ENCODE data around the gene ARHGEF40.
"Not testable (repeated sequence)": the region's sequence is repeated elsewhere in the genome, so short reads cannot be mapped to it uniquely, and the experiment has no call there.

ARHGEF40 gene

GRCh38 chr14:21032326-21033132 is 37.6 kb upstream of the ARHGEF40 start:
- Histone ChIP-seq H3K27me3 (ENCODE audit: control insufficient read depth, insufficient read depth, low read length) (no peaks in the 10 kb centered on the region), H3K9ac (ENCODE audit: low read length) (no peak overlapping the region), H3K27ac (ENCODE audit: low read depth, low read length) (no peak overlapping the region), H3K4me1 (ENCODE audit: control insufficient read depth, insufficient read depth, low read length) (no peaks in the 10 kb centered on the region), H3K4me3 (ENCODE audit: low read length) (no peak overlapping the region), H3K36me3 (ENCODE audit: control insufficient read depth, insufficient read depth, low read length) (no peaks in the 10 kb centered on the region)

GRCh38 chr14:21033133-21033698 is 36.9 kb upstream of the ARHGEF40 start:
- no peak overlapping the region for H3K9ac ChIP-seq (ENCODE audit: low read length)
- H3K27ac ChIP-seq (ENCODE audit: low read depth, low read length): no peak overlapping the region
- H3K4me3 ChIP-seq (ENCODE audit: low read length): no peak overlapping the region
- H3K27me3 ChIP-seq (ENCODE audit: control insufficient read depth, insufficient read depth, low read length): no peaks in the 10 kb centered on the region
- H3K4me1 ChIP-seq (ENCODE audit: control insufficient read depth, insufficient read depth, low read length): no peaks in the 10 kb centered on the region
- no peaks in the 10 kb centered on the region for H3K36me3 ChIP-seq (ENCODE audit: control insufficient read depth, insufficient read depth, low read length)

GRCh38 chr14:21034707-21035106 is 35.4 kb upstream of the ARHGEF40 start, which contains the start of gene RNASE13:
RNASE13 (minus strand) TSS chr14:21034807; CDS start chr14:21034288, 519 bp downstream.
- Histone ChIP-seq H3K4me1 (ENCODE audit: control insufficient read depth, insufficient read depth, low read length) (peaks cover 12% of the 10 kb centered on the region), H3K4me3 (ENCODE audit: low read length) (no peak within 1 kb of the TSS), H3K27ac (ENCODE audit: low read depth, low read length) (no peak within 1 kb of the TSS)

DNA sequence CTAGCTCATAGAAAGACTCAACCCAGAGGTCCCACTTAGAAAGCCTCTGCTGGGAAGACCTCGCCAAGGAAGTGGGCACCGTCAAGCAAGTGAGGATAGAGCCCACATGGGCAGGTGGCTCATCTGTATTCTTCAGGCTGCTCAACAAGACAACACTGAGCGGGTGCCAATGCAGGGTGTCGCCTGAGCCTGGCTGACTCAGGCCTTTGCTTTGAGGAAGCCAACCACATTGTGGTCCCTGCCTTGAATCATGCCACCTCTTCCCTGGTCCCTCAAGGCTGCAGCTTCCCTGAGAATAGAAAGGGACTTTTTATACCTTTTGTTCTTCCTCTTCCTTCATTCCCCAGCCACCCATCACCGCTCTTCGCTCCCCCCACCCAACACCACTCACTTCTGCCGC is 33.4 kb upstream of the ARHGEF40 start:
- Histone ChIP-seq H3K9ac (ENCODE audit: low read length) (no peak overlapping the region), H3K27ac (ENCODE audit: low read depth, low read length) (no peak overlapping the region)

More at GRCh38 chr14:21034707-21035106, 35.4 kb upstream of the ARHGEF40 start, which contains the start of gene RNASE13:
- Histone ChIP-seq H3K36me3 (ENCODE audit: control insufficient read depth, insufficient read depth, low read length) (no peaks in the 10 kb centered on the region), H3K27me3 (ENCODE audit: control insufficient read depth, insufficient read depth, low read length) (no peaks in the 10 kb centered on the region), H3K9ac (ENCODE audit: low read length) (no peak within 1 kb of the TSS)

DNA sequence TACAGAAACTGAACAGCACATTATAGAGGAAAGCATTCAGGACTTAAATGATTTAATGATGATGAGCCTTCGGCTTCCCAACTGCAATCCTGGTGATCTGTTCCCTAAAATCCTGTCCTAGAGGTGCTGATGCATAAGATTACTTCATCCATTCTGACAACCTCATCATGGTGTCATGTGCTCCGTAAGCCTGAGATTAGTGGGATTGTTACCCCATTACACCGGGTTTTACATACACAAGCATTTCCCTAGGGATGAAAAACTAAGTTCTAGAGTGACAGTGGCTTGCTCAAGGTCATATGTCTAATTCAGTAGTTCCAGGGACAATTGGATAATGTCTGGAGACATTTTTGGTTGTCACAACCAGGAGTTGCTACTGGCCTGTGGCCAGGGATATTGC is 32.9 kb upstream of the ARHGEF40 start:
- Histone ChIP-seq H3K27ac (ENCODE audit: low read depth, low read length) (no peak overlapping the region), H3K4me1 (ENCODE audit: control insufficient read depth, insufficient read depth, low read length) (peaks cover 16% of the 10 kb centered on the region), H3K36me3 (ENCODE audit: control insufficient read depth, insufficient read depth, low read length) (no peaks in the 10 kb centered on the region), H3K9ac (ENCODE audit: low read length) (no peak overlapping the region), H3K4me3 (ENCODE audit: low read length) (no peak overlapping the region), H3K27me3 (ENCODE audit: control insufficient read depth, insufficient read depth, low read length) (no peaks in the 10 kb centered on the region)

More for the DNA sequence above, 33.4 kb upstream of the ARHGEF40 start:
- Histone ChIP-seq H3K4me3 (ENCODE audit: low read length) (no peak overlapping the region), H3K36me3 (ENCODE audit: control insufficient read depth, insufficient read depth, low read length) (no peaks in the 10 kb centered on the region), H3K4me1 (ENCODE audit: control insufficient read depth, insufficient read depth, low read length) (peaks cover 16% of the 10 kb centered on the region), H3K27me3 (ENCODE audit: control insufficient read depth, insufficient read depth, low read length) (no peaks in the 10 kb centered on the region)

GRCh38 chr14:21038441-21039422 is 31.4 kb upstream of the ARHGEF40 start:
- Histone ChIP-seq H3K27ac (ENCODE audit: low read depth, low read length) (peak overlapping the region; percentile 85), H3K36me3 (ENCODE audit: control insufficient read depth, insufficient read depth, low read length) (no peaks in the 10 kb centered on the region), H3K27me3 (ENCODE audit: control insufficient read depth, insufficient read depth, low read length) (no peaks in the 10 kb centered on the region), H3K4me3 (ENCODE audit: low read length) (peak overlapping the region; percentile 32), H3K9ac (ENCODE audit: low read length) (peak overlapping the region; percentile 27), H3K4me1 (ENCODE audit: control insufficient read depth, insufficient read depth, low read length) (peaks cover 16% of the 10 kb centered on the region)

GRCh38 chr14:21039585-21040369 is 30.3 kb upstream of the ARHGEF40 start:
- no peaks in the 10 kb centered on the region for H3K36me3 ChIP-seq (ENCODE audit: control insufficient read depth, insufficient read depth, low read length)
- no peaks in the 10 kb centered on the region for H3K27me3 ChIP-seq (ENCODE audit: control insufficient read depth, insufficient read depth, low read length)
- peak overlapping the region; percentile 27 for H3K9ac ChIP-seq (ENCODE audit: low read length)
- H3K4me1 ChIP-seq (ENCODE audit: control insufficient read depth, insufficient read depth, low read length): peaks cover 16% of the 10 kb centered on the region
- peak overlapping the region; percentile 32 for H3K4me3 ChIP-seq (ENCODE audit: low read length)
- H3K27ac ChIP-seq (ENCODE audit: low read depth, low read length): peak overlapping the region; percentile 85

- Histone ChIP-seq H3K27me3 (ENCODE audit: control insufficient read depth, insufficient read depth, low read length) (no peaks in the 10 kb centered on the region), H3K27ac (ENCODE audit: low read depth, low read length) (no peak overlapping the region), H3K4me1 (ENCODE audit: control insufficient read depth, insufficient read depth, low read length) (peaks cover 16% of the 10 kb centered on the region), H3K9ac (ENCODE audit: low read length) (no peak overlapping the region), H3K4me3 (ENCODE audit: low read length) (no peak overlapping the region), H3K36me3 (ENCODE audit: control insufficient read depth, insufficient read depth, low read length) (no peaks in the 10 kb centered on the region)
These were observed 29.7 kb upstream of the ARHGEF40 start for GRCh38 chr14:21040370-21040925.

GRCh38 chr14:21040941-21041340 is 29.2 kb upstream of the ARHGEF40 start:
- not testable (repeated sequence) for H3K27ac ChIP-seq (ENCODE audit: low read depth, low read length); H3K27me3 ChIP-seq (ENCODE audit: control insufficient read depth, insufficient read depth, low read length); H3K4me3 ChIP-seq (ENCODE audit: low read length); H3K9ac ChIP-seq (ENCODE audit: low read length); H3K36me3 ChIP-seq (ENCODE audit: control insufficient read depth, insufficient read depth, low read length)
- peaks cover 16% of the 10 kb centered on the region for H3K4me1 ChIP-seq (ENCODE audit: control insufficient read depth, insufficient read depth, low read length)

DNA sequence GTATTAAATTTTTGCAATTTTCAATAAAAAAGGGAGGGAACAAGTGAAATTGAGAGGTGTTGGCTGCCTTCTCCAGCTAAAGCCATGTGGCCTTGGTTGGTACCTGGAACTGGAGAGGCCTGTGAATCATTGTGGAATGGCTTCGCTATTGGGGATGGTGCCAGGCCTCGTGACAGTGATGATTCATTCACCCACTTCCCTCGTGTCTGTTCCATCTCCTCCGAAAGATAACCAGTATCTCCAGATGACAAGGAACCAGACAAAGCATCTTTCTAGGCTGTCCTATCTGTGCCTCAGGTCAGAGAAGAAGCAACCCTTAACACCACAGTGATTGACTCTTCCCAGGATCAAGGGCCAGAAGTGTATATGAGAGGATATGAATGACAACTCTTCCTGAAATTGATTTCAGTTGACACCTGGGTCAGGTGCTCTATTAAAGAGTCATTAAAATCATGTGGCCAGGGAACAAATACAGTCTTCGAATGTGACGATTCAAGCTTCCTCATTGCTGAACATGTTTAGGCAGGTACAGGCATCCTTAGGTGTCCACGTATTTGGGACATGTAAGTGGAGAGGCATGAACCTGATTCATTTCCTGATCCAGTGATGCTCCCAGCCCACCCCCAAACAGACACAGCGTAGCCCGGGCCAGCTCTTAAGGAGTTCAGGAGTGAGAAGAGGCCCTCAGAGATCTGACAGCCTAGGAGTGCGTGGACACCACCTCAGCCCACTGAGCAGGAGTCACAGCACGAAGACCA is 28.2 kb upstream of the ARHGEF40 start, which contains the start of gene RNASE7:
Gene RNASE7, plus strand, starts transcription at position 687 of the 758 bp plus-strand sequence. CDS start 631 bp downstream, outside the sequence.
- no peaks in the 10 kb centered on the region for H3K36me3 ChIP-seq (ENCODE audit: control insufficient read depth, insufficient read depth, low read length)
- no peaks in the 10 kb centered on the region for H3K27me3 ChIP-seq (ENCODE audit: control insufficient read depth, insufficient read depth, low read length)
- no peak within 1 kb of the TSS for H3K9ac ChIP-seq (ENCODE audit: low read length)
- no peak within 1 kb of the TSS for H3K4me3 ChIP-seq (ENCODE audit: low read length)
- H3K4me1 ChIP-seq (ENCODE audit: control insufficient read depth, insufficient read depth, low read length): peaks cover 16% of the 10 kb centered on the region
- no peak within 1 kb of the TSS for H3K27ac ChIP-seq (ENCODE audit: low read depth, low read length)

DNA sequence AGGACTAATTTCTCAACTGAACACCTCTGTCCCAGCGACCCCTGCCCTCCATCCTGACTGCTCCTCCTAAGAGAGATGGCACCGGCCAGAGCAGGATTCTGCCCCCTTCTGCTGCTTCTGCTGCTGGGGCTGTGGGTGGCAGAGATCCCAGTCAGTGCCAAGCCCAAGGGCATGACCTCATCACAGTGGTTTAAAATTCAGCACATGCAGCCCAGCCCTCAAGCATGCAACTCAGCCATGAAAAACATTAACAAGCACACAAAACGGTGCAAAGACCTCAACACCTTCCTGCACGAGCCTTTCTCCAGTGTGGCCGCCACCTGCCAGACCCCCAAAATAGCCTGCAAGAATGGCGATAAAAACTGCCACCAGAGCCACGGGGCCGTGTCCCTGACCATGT is 27.2 kb upstream of the ARHGEF40 start:
- Histone ChIP-seq H3K4me3 (ENCODE audit: low read length) (no peak overlapping the region), H3K9ac (ENCODE audit: low read length) (no peak overlapping the region), H3K27me3 (ENCODE audit: control insufficient read depth, insufficient read depth, low read length) (no peaks in the 10 kb centered on the region), H3K36me3 (ENCODE audit: control insufficient read depth, insufficient read depth, low read length) (no peaks in the 10 kb centered on the region), H3K4me1 (ENCODE audit: control insufficient read depth, insufficient read depth, low read length) (peaks cover 16% of the 10 kb centered on the region), H3K27ac (ENCODE audit: low read depth, low read length) (no peak overlapping the region)
